A172 (cell line): Measurements from ENCODE around the gene SLC6A8. TPM values are rescaled to one million over a fixed set of nuclear protein-coding genes. Genes with fewer than 3 reads are reported as not detected.
"Not testable (repeated sequence)": the region's sequence is repeated elsewhere in the genome, so short reads cannot be mapped to it uniquely, and the experiment has no call there.

Experiments
- DNase-seq: peaks from one replicate; pipeline ENCODE4 v3.0.0-alpha.2; 2015; ENCODE audit warnings: low spot score
- total RNA-seq: library from RNA; depleted of rRNA; stranded (reverse); fragments of >200 nt; shearing (Covaris generic); gene quantifications from 2 replicates; pipeline ENCODE4 v1.2.3, GENCODE V29; 2014

The SLC6A8 gene
- total RNA-seq, 1 experiment from 2014 or later: 17.1 TPM

DNA sequence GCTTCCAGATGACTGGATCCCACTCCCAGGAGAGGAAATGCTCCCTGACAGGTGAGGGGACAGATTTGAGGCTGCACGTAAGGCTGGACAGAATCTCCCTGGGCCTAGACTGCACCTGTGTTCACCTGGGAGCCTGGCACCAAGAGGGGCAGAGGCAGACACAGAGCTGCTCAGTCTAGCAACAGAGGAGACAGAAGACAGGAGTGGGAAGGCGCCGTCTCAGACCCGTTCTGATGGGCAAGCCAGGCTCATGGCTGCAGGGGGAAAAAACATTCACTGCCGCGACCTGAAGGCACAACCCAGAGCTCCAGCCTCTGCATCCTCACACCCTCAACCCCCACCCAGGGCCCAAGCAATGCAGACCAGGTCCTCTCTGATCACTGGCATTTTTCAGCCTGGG lies 19.7 kb downstream of the SLC6A8 start:
- DNase-seq: no peak

DNA sequence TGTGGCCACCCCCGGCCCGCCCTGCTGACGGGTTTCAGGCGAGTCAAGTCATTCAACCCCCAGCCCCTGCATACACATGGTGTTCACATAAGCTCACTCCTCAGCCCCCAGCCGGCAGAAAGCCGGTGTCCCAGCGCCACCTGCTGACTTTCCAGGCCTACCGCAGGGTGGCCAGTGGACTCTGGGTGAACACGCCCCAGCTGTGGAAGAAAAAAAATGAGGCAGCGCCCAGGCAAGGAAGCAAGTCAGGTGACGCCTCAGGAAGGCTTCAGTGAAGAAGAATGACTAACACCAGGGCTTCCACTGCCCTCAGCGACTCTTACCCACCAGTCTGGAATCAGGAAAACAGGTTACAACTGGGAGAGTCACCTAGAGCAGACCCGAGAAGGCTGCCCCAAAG lies 20.7 kb downstream of the SLC6A8 start:
- DNase-seq: peak; percentile 94

DNA sequence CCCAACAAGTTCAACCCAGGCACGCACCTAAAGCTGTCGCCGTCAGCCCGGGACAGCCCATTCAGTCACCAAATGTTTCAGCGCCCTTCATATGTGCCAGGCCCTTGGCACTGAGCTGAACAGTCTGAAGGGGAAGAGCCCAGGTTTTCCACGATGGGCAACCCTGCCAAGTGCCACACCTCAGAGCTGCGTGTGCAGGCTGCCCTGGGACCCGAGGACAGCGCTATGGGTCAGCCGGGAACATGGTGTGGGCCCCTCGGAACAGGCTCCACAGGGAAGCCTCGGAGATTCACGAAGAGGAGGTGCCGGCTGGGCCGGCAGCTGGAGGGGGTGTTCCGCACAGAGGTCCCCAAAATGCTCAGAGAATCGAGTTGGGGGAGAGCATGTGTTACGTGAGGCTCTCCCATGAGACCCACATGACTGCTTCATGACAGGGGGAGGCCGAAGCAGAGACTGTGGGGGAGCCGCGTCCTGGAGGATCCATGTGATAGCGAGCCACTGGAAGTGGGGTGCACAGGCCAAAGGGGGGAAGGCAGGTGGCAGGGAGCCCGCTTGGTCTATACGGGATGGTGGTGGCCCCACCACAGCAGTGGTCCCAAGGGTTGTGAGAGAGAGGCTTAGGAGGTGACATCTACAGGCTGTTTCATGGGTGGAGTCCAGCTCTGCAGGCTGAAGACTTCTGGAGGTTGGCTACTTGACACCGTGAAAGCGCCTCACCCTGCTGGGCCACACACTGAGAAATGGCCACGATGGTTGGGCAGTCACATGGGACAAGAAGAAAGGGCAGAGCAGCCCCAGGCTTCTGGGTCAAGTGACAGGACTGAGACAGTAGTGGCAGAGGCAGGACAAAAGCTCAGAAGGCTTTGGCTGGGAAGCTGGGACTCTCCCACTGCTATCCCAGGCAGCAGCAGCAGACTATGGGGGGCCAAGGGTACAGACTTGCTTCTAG lies 22.3 kb downstream of the SLC6A8 start:
- no peak for DNase-seq

DNA sequence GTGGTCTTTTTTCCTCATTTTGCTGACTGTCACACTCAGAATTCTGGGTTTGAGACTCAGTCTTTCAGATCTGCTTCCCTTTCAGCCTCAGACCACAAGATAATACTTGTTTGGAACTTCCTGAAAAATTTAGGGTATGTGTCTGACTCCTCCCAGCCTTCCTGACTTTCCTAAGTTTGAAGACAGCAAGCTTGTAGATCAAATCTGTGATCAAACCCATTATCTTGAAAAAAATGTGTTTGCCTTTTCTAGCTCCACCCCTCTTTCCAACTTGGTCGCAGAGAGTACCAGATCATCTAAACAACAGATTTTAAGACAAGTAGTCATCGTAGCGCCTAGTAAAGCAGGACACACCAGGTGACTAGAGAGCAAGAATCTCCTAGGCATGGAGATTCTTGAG lies 26.5 kb downstream of the SLC6A8 start:
- DNase-seq: no peak

DNA sequence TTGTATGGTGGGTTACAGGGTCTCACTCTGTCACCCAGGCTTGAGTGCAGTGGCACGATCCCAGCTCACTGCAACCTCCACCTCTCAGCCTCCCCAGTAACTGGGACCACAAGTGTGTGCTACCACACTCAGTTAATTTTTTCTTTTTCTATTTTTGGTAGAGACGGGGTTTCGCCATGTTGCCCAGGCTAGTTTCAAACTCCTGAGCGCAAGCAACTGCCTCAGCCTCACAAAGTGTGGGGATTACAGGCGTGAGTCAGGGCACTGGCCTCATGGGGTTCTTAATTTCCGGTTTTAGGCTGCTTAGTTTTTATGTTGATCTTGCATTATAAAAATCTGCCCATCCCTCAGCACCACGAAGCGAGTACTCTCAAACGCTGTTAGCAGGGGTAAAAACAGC lies 29.7 kb downstream of the SLC6A8 start:
- DNase-seq: no peak

DNA sequence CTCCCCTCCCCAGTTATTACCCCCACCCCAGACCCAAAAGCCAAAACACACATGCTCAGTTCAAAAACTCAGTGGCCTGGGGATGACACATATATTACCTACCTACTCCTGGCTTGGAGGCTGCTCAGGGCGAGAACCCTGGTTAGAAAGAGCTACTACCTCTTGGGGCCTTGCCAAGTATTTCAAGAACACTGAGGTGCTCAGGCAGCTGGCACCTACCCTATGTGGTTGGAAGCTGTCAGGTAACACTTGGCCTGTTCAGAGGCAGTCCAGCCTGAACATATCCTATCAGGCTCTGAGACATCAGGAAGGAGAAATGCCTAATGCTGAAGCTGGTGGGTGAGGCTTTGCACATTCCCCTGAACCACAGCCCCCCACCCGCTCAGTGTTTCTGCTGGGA lies 31.5 kb downstream of the SLC6A8 start:
- DNase-seq: no peak

DNA sequence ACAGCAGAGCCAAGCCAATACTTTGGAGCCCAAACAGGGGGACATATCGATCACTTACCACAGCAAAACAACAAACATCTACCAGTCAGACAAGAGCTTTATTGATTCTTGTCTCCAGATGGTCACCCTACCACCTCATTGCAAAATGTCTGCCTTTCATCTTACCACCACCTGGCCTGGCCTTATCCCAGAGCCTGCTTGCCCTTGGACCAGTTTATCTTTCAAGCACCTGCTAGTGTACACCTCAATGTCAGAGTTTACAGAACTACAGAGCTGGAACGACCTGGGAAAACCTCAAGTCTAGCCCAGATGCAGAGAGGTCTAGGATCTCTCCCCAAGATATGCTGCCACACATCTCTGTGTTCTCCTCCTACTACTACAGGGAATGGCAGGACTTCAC lies 32.0 kb downstream of the SLC6A8 start:
- DNase-seq: no peak

DNA sequence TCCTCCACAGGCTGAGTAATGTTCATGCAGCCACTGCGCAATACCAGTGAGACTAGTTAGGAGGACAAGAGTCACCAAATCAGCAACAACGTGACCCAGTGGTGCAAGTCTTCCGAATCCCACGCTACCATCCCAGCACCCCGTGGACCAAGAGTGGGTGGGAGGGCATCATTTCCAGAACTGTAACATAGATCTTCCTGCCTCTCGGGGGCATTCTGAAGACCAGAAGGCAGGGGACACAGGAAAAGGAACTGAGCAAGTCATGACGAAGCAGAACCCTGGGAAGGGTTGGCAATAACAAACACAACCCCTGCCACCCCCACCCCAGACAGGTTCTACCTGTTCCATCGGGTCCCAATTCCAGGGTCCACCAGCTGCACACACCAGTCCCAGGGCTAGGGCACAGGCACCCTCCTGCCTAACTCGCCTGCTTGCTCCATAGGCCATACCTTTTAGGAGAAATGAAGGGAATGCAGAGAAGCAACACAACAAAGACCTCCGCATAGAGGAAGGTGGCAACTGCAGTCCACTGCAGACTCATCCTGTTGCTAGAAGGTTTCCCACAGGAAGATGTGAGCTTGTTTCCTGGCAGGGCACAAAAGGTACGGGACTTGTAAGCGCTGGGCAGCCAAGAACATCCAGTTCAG lies 35.1 kb downstream of the SLC6A8 start:
- DNase-seq: no peak

DNA sequence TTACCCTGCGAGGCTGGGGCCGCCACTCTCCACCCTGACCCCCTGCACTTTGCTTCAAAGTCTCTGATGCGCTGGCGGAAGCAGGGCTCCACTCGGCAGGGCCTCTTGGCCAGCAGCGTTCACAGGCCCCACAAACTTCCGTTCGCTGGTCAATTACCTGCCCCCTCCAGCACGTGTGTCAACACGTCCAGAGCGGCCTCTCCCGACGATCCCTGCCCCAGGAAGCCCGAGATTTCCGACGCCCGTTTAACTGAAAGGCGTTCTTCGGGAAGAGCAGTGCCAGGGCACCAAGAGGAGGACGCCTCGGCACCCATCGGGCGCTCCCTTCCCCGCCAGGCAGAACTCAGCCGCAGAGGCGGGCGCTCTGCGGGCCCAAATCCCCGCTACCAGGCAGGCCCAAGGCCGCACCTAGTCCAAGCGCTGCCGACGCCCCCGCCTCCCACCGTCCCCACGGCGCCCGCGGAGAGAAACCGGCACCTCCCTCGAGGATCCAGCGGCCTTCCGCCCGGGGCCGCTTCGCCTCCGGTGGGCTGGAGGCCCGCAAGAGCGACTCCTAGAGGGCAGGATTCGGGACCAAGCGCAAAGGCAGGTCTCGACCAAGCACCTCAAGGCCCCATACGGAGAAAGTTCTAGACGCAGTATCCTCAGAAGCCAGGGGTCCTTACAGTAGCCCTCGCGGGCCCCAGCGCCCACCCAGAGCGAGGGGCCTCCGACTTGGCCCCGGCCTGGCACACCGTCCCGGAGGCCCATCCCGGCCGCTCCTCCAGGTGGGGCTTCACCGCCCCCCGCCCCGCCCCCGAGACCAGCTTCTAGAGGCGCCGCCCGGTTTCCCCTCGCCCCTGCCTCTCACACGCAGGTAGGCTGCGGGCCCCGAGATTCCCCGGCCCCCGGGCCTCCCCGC lies 35.9 kb downstream of the SLC6A8 start:
- DNase-seq: peak; percentile 45

DNA sequence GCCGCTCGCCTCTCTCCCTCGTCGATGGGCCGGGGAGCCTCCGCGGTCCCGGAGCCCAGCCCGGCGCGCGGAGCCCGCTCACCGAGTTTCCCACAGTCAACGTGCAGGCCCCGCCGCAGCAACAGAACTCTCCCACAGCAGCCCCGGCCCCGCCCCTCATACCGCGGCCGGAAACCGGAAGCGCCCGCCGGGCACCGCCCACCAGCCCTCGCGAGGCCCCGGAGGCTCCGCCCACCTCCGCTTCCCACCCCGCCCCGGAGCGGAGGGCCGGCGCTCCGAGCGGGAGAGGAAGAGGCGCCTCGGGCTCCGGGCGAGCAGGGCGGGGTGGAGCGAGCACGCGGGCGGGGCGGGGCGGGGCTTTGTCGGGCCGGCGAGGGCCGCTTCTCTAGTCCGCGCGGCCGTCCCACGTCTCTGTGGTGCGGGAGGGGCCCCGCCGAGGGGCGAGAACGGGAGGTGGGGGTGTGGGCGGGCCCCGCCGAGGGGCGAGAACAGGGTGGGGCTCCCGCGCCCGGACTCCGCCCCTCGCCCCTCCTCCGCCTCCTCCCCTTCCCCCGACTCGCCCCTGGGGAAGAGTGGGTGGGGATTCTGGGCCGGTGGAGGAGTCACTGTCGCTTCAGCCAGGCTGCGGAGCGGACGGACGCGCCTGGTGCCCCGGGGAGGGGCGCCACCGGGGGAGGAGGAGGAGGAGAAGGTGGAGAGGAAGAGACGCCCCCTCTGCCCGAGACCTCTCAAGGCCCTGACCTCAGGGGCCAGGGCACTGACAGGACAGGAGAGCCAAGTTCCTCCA lies 36.7 kb downstream of the SLC6A8 start, which contains the start of the genes ABCD1 and BCAP31:
Gene ABCD1 (plus strand): TSS at position 605 of the 787 bp plus-strand sequence. CDS start 411 bp downstream, outside the sequence.
Gene BCAP31 (minus strand): TSS at position 136 of the 787 bp plus-strand sequence. CDS start 1,143 bp downstream, outside the sequence.
- DNase-seq: peak; percentile 85

DNA sequence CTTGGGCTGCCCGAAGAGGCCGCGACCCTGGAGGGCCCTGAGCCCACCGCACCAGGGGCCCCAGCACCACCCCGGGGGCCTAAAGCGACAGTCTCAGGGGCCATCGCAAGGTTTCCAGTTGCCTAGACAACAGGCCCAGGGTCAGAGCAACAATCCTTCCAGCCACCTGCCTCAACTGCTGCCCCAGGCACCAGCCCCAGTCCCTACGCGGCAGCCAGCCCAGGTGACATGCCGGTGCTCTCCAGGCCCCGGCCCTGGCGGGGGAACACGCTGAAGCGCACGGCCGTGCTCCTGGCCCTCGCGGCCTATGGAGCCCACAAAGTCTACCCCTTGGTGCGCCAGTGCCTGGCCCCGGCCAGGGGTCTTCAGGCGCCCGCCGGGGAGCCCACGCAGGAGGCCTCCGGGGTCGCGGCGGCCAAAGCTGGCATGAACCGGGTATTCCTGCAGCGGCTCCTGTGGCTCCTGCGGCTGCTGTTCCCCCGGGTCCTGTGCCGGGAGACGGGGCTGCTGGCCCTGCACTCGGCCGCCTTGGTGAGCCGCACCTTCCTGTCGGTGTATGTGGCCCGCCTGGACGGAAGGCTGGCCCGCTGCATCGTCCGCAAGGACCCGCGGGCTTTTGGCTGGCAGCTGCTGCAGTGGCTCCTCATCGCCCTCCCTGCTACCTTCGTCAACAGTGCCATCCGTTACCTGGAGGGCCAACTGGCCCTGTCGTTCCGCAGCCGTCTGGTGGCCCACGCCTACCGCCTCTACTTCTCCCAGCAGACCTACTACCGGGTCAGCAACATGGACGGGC lies 37.5 kb downstream of the SLC6A8 start:
- no peak for DNase-seq

DNA sequence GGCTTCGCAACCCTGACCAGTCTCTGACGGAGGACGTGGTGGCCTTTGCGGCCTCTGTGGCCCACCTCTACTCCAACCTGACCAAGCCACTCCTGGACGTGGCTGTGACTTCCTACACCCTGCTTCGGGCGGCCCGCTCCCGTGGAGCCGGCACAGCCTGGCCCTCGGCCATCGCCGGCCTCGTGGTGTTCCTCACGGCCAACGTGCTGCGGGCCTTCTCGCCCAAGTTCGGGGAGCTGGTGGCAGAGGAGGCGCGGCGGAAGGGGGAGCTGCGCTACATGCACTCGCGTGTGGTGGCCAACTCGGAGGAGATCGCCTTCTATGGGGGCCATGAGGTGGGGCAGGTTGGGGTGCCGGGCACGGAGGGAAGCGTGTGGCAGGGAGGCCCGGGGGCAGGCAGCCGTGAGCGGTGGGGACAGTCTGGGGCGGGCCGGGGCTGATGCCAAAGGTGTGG lies 38.1 kb downstream of the SLC6A8 start:
- no peak for DNase-seq

DNA sequence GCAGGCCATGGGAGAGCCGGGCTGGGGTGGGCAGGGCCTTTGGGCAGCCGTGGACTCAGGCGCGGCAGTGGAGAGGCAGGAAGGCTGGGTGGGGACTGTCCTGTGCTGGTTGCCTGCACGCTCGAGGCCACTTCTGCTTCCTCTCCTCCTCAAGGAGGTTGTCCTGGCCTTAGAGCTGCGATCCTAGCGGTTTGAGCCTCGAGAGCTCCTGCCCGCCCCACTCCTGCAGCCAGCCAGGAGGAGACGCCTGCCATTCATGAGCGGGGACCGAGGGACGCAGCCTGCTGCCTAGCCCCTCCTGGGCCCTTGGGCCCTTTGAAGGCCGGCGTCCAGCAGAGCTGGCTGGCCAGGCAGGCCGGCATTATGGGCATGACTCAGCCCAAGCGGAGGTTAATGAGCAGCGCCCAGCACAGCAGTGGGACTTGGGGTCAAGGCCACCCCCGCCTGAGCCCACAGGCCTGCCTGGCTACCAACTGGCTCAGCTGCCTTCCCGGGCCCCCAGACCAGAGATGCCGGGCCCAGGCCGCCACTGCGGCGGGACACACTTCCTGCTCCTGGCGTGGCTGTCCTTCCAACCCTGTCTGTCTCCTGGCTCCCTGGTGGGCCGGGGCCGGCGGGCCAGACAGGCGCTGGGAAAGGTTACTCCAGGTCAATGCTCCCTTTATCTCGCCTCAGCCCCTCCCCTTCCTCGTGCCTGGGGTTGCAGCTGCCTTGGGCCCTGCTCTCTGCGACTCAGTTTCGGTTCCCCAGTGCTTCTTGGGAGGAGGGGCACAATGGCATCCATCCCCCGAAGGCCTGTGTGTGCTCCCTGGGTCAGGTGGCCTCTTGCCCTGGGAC lies 38.8 kb downstream of the SLC6A8 start:
- peak; percentile 82 for DNase-seq

DNA sequence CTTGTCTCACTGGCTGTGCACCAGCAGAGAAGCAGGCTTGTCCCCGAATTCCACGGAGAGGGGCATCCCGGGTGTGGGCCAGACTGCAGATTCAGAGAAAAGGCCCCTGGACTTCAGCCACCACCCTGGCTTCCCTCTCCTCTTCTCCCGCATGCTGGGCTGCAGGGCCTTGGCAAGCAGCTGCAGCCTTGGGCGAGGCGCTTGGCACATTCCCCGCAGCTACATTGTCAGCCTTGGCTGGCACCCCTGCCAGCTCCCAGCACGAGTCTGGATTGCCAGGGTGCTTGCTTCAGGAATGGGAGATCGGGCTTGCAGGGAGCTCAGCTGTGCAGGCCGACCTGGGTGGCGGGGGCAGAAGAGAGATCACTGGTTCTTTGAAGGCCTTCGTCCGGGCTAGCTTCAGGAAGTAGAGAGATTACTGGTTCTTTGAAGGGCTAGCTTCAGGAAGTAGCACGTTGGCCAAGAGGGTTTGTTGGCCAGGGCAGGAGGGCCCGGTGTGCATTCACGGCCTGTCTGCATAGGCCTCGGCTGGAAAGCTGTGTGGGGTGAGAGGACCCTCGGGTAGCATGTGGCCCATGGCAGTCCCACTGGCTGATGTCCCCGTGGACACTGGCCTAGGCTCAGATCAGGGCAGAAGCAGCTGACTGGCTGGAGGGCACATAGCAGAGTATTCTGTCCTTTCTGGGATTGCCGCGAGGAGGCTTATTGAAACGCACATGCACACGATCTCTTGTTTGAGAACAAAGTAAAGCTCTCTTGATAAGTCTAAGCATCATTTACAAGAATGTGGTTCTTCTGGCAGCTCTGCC lies 39.6 kb downstream of the SLC6A8 start:
- peak; percentile 62 for DNase-seq

DNA sequence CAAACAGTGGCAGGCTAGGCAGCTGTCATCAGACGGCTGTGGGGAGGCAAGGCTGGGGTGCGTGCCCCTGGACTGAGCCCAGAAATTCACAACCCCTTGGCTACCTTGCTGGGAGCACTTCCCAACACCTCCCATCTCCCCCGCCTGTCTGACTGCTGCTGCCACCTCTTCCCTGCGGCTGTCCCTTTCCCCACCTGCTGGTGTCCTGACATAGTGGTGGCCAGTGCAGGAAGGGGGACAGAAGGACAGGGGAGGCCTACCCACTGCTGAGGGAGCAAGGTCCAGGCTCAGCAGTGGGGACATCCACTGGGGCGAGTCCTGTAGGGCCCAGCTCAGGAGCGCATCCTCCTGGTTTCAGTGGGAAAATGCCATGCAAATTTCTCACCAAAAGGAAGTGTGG lies 40.4 kb downstream of the SLC6A8 start:
- DNase-seq: no peak

DNA sequence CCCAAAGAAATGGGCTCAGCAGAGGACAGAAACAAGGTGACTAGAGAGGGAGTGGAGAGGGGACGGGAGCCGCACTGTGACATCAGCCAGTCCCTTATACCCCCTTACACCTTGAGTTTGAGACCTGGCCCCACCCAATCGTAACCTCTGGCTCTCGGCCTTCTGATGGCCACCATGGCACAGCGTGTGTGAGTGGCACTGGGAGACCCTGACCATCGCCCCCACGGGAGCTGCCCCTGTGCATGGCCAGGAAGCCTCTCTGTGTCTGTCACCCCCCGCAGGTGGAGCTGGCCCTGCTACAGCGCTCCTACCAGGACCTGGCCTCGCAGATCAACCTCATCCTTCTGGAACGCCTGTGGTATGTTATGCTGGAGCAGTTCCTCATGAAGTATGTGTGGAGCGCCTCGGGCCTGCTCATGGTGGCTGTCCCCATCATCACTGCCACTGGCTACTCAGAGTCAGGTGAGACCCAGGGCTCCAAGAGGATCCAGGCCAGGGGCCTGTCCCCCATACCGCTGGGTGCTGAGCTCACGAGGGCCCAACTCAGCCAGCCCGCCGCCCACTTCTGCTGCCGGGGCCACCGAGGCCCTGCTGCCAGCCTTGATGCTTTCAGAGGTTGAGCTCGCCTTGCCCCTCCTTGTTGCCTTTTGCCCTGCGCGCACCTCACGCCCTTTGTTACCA lies 41.4 kb downstream of the SLC6A8 start:
- DNase-seq: no peak

DNA sequence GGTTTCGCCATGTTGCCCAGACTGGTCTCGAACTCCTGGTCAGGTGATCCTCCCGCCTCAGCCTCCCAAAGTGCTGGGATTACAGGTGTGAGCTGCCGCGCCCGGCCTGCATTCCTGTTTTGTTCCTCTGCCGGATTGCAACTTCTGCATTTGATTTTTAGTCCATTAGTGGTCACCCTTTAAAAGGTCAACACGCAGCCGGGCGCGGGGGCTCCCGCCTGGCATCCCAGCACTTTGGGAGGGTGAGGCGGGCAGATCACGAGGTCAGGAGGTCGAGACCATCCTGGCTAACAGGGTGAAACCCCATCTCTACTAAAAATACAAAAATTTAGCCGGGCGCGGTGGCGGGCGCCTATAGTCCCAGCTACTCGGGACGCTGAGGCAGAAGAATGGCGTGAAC lies 42.4 kb downstream of the SLC6A8 start:
- not testable (repeated sequence) for DNase-seq
